Activated naive CD4-positive, alpha-beta T cell treated with anti-CD3 and anti-CD28 coated beads, Interleukin-2, amount 50 U/mL, for 24 hours (primary cell): ENCODE measurements around the gene TM4SF18.
"Not testable (repeated sequence)": the region's sequence is repeated elsewhere in the genome, so short reads cannot be mapped to it uniquely, and the experiment has no call there.

ENCODE experiments used
- H3K27ac Mint-ChIP-seq: one replicate; pipeline ENCODE4 v1.8.0; 2021; ENCODE audit warnings: mild to moderate bottlenecking, mixed read lengths
- H3K27me3 Mint-ChIP-seq: one replicate; pipeline ENCODE4 v1.8.0; 2021; ENCODE audit warnings: mixed read lengths
- H3K36me3 Mint-ChIP-seq: one replicate; pipeline ENCODE4 v1.8.0; 2021; ENCODE audit warnings: mixed read lengths
- H3K4me1 Mint-ChIP-seq: one replicate; pipeline ENCODE4 v1.8.0; 2021; ENCODE audit warnings: mixed read lengths
- H3K4me3 Mint-ChIP-seq: one replicate; pipeline ENCODE4 v1.8.0; 2021; ENCODE audit warnings: mild to moderate bottlenecking, mixed read lengths
- H3K9me3 Mint-ChIP-seq: one replicate; pipeline ENCODE4 v1.8.0; 2021; ENCODE audit warnings: mixed read lengths

Gene TM4SF18

DNA sequence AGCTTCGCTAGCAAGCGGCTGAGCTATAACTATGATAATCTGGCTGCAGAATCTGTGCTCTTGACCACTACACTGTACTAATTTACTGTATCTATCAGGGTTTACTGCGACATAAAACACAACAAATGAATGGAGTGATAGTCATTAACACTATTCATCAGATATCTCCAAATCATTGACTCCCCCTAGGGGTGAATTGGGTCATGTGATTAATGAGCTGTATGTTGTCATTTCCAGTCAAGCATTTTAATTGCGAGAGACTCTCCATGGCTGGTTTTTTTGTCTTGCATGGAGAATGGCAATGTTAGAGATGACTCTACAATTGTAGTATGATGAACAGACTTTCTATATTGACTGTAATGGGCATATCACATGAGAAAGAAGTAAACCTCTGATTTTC lies 10.5 kb upstream of the TM4SF18 start:
- peaks cover 21% of the 10 kb centered on the region for H3K27me3 Mint-ChIP-seq
- no peaks in the 10 kb centered on the region for H3K4me1 Mint-ChIP-seq
- no peak overlapping the region for H3K4me3 Mint-ChIP-seq
- H3K36me3 Mint-ChIP-seq: no peaks in the 10 kb centered on the region
- H3K9me3 Mint-ChIP-seq: no peaks in the 10 kb centered on the region
- H3K27ac Mint-ChIP-seq: no peak overlapping the region

- Mint-ChIP-seq H3K36me3 (no peaks in the 10 kb centered on the region), H3K27ac (peak overlapping the region; percentile 42), H3K27me3 (peaks cover 23% of the 10 kb centered on the region), H3K4me3 (no peak overlapping the region), H3K9me3 (no peaks in the 10 kb centered on the region), H3K4me1 (no peaks in the 10 kb centered on the region)
These were observed 9.3 kb upstream of the TM4SF18 start for GRCh38 chr3:149342413-149343380.

DNA sequence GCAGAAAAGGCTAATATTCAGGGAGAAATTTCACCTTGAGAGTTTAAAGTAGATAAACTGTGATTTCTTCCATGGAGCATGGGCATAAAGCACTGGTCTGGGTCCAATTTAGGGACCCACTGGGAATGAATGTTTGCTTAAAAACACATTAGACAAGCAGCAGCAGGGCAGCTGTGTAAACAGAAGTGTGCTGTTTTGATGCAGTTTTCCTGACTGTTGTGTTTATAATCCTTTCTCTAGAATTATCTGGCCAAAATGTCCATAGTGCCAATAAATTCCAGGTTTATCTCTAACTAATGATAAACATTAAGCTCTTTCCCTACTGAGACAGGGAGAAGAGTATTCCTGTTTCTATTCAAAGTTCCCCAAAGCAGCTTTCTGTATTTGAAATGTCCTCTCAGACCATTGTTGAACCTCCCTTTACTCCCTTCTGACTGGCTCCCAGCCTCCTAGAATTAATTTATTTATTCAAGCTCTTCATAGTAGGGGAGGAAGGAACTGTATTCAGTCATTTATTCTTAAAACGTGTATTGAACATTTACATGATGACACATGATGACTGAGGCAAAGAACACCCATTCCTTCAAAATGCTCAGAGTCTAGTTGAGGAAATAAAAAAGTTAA lies 7.0 kb upstream of the TM4SF18 start:
- Mint-ChIP-seq H3K27me3 (peaks cover 14% of the 10 kb centered on the region), H3K27ac (no peak overlapping the region), H3K4me1 (no peaks in the 10 kb centered on the region), H3K36me3 (no peaks in the 10 kb centered on the region), H3K4me3 (no peak overlapping the region), H3K9me3 (no peaks in the 10 kb centered on the region)

- Mint-ChIP-seq H3K36me3 (no peaks in the 10 kb centered on the region), H3K4me1 (no peaks in the 10 kb centered on the region), H3K27ac (no peak overlapping the region), H3K27me3 (peaks cover 14% of the 10 kb centered on the region), H3K9me3 (no peaks in the 10 kb centered on the region), H3K4me3 (no peak overlapping the region)
These were observed 6.5 kb upstream of the TM4SF18 start for GRCh38 chr3:149339931-149340309.

DNA sequence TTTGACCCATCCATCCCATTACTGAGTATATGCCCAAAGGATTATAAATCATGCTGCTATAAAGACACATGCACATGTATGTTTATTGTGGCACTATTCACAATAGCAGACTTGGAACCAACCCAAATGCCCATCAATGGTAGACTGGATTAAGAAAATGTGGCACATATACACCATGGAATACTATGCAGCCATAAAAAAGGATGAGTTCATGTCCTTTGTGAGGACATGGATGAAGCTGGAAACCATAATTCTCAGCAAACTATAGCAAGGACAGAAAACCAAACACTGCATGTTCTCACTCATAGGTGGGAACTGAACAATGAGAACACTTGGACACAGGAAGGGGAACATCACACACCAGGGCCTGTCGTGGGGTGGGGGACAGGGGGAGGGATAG lies 4.0 kb upstream of the TM4SF18 start:
- not testable (repeated sequence) for H3K9me3 Mint-ChIP-seq, H3K4me1 Mint-ChIP-seq, H3K27ac Mint-ChIP-seq, H3K36me3 Mint-ChIP-seq, H3K4me3 Mint-ChIP-seq
- peaks cover 14% of the 10 kb centered on the region for H3K27me3 Mint-ChIP-seq

GRCh38 chr3:149336925-149337324 lies 3.5 kb upstream of the TM4SF18 start:
- Mint-ChIP-seq H3K27ac (no peak overlapping the region), H3K4me1 (no peaks in the 10 kb centered on the region), H3K4me3 (no peak overlapping the region), H3K36me3 (no peaks in the 10 kb centered on the region), H3K9me3 (no peaks in the 10 kb centered on the region), H3K27me3 (peaks cover 14% of the 10 kb centered on the region)

DNA sequence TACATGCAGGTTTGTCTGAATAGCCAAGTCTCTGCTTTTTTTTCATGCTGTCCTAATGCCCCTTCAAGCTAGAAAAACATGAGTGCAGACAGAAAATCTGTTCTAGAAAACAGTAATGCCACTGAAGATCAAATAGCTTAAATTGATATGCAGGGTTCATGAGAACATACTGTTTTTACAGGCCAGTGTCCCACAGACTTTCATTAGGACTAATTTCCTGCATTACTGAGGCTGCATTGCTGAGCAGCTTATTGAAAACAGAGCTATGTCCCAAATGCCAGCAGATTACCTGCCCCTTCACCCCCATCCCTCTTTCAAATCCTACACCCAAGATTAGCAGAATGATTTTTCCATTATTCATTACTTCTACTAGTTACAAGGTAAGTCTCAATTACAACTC lies 665 bp downstream of the TM4SF18 start:
- Mint-ChIP-seq H3K4me3 (no peak overlapping the region), H3K36me3 (no peaks in the 10 kb centered on the region), H3K27ac (no peak overlapping the region), H3K9me3 (no peaks in the 10 kb centered on the region), H3K27me3 (peaks cover 3% of the 10 kb centered on the region), H3K4me1 (no peaks in the 10 kb centered on the region)

DNA sequence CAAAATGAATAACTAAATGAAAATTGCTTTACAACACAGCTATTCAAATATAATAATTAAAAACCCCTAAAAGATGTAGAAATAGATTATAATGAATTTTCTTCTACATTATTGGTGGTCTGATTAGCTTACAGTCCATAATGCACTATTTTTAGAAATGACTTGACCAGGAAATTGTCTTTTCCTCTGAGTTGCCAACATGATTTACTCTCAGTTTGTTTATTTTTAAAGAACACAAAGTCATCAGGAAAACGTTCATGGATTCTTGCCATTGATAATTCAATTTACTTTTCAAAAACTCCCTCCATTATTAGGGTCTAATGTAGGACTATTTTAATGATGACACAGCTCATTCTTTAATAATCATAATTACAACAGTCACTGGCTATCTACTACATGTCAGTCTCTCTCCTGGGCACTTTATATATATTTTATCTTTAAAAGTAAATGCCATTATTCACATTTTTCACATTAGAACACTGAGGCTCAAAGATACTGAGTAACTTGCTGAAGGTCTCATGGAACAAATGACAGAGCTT lies 1.1 kb downstream of the TM4SF18 start:
- Mint-ChIP-seq H3K4me1 (no peaks in the 10 kb centered on the region), H3K9me3 (no peaks in the 10 kb centered on the region), H3K36me3 (no peaks in the 10 kb centered on the region), H3K27me3 (peaks cover 3% of the 10 kb centered on the region), H3K27ac (no peak overlapping the region), H3K4me3 (no peak overlapping the region)

DNA sequence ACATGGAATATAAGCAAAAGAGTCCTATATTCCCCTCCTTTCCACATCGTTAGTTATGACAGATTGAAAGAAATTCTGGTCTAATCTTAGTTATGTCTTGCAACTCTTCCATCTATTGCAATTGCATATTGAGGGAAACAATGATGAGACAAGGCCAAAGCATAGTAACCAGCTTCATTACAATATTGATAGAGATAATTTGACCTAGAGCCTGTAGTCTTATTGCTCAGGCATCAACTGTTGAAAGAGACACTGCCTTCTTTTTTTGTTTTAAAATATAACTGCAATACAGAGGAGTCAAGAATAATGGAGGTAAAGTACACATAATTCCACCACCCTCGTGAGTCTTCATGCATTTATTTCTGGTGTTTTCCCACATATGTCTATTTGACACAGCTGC lies 2.0 kb downstream of the TM4SF18 start:
- Mint-ChIP-seq H3K27ac (no peak overlapping the region), H3K4me1 (no peaks in the 10 kb centered on the region), H3K36me3 (no peaks in the 10 kb centered on the region), H3K27me3 (peaks cover 3% of the 10 kb centered on the region), H3K4me3 (no peak overlapping the region), H3K9me3 (no peaks in the 10 kb centered on the region)

GRCh38 chr3:149330609-149331331 lies 2.7 kb downstream of the TM4SF18 start:
- Mint-ChIP-seq H3K36me3 (no peaks in the 10 kb centered on the region), H3K4me3 (no peak overlapping the region), H3K4me1 (no peaks in the 10 kb centered on the region), H3K9me3 (no peaks in the 10 kb centered on the region), H3K27ac (no peak overlapping the region), H3K27me3 (peaks cover 3% of the 10 kb centered on the region)

DNA sequence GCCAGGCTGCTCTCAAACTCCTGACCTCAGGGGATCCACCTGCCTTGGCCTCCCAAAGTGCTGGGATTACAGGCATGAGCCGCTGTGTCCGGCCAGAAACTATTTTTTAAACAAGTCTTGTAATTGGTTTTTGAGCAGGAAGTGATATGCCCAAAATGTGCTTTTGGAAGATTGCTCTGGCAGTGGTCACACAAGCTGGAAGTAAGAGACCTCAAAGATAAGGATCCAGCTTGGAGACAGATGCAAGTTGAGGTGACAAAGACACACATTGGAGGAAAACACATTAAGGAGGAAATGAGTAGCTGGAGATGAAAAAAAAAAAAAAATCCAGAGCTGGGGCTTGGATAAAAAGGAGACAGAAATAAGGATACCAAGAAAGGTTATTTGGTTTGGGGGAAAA lies 6.3 kb downstream of the TM4SF18 start:
- Mint-ChIP-seq H3K4me3 (no peak overlapping the region), H3K36me3 (no peaks in the 10 kb centered on the region), H3K4me1 (no peaks in the 10 kb centered on the region), H3K9me3 (no peaks in the 10 kb centered on the region), H3K27ac (no peak overlapping the region), H3K27me3 (peaks cover 7% of the 10 kb centered on the region)

DNA sequence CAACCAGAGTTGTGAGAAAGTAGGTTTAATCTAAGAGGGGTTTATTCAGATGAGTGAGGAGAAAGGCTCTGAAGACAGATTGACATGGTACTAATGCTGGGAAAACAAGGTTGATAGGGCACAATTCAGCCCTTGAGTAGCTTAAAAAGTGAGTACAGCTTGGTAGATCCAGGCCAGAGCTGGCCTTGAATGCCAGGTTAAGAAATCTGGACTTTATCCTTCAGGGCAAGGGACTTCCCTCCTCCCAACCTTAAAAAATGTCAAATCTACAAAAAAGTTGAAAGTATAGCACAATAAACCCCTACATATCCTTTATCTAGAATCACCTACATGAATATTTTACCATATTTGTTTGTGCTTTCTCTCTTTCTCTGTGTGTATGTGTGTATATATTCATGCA lies 7.9 kb downstream of the TM4SF18 start:
- H3K4me1 Mint-ChIP-seq: no peaks in the 10 kb centered on the region
- H3K27ac Mint-ChIP-seq: no peak overlapping the region
- H3K9me3 Mint-ChIP-seq: no peaks in the 10 kb centered on the region
- no peaks in the 10 kb centered on the region for H3K36me3 Mint-ChIP-seq
- peaks cover 7% of the 10 kb centered on the region for H3K27me3 Mint-ChIP-seq
- H3K4me3 Mint-ChIP-seq: no peak overlapping the region

- Mint-ChIP-seq H3K9me3 (no peaks in the 10 kb centered on the region), H3K27me3 (peaks cover 7% of the 10 kb centered on the region), H3K36me3 (no peaks in the 10 kb centered on the region), H3K4me1 (no peaks in the 10 kb centered on the region), H3K27ac (no peak overlapping the region), H3K4me3 (no peak overlapping the region)
These were observed 9.1 kb downstream of the TM4SF18 start for GRCh38 chr3:149324332-149324731.

- no peaks in the 10 kb centered on the region for H3K36me3 Mint-ChIP-seq
These were observed 11.8 kb downstream of the TM4SF18 start for GRCh38 chr3:149321640-149322039.

DNA sequence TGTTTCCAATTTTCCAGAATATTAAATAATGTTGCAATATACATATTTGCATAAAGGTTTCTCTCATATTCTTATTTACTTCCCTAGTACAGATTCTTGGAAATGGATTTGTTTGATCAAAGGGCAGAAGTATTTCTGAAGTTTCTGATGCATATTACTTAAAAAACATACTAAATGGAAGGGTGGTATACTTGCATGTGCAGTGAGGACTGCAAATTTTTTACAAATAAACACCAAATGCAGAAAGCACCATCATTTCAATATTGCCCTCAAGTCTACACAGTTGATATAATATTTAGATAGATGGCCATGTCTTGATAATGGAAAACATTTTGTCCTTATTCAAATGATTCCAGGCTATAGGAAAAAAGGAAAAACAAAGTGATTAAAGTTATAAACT lies 12.3 kb downstream of the TM4SF18 start:
- Mint-ChIP-seq H3K27me3 (peaks cover 10% of the 10 kb centered on the region), H3K27ac (no peak overlapping the region), H3K36me3 (no peaks in the 10 kb centered on the region), H3K4me3 (no peak overlapping the region), H3K9me3 (no peaks in the 10 kb centered on the region), H3K4me1 (no peaks in the 10 kb centered on the region)

More at GRCh38 chr3:149321640-149322039, 11.8 kb downstream of the TM4SF18 start:
- H3K9me3 Mint-ChIP-seq: no peaks in the 10 kb centered on the region
- H3K27ac Mint-ChIP-seq: no peak overlapping the region
- peaks cover 10% of the 10 kb centered on the region for H3K27me3 Mint-ChIP-seq
- H3K4me3 Mint-ChIP-seq: no peak overlapping the region
- no peaks in the 10 kb centered on the region for H3K4me1 Mint-ChIP-seq

- peaks cover 10% of the 10 kb centered on the region for H3K27me3 Mint-ChIP-seq
- H3K4me3 Mint-ChIP-seq: no peak overlapping the region
- no peaks in the 10 kb centered on the region for H3K36me3 Mint-ChIP-seq
- H3K27ac Mint-ChIP-seq: no peak overlapping the region
- H3K9me3 Mint-ChIP-seq: no peaks in the 10 kb centered on the region
- H3K4me1 Mint-ChIP-seq: no peaks in the 10 kb centered on the region
These were observed 13.7 kb downstream of the TM4SF18 start for GRCh38 chr3:149319750-149320149.
